Pons (tissue), 1 donor: ENCODE data around the gene NNAT.
"Not testable (repeated sequence)": the region's sequence is repeated elsewhere in the genome, so short reads cannot be mapped to it uniquely, and the experiment has no call there.

Experiments
- DNase-seq: peaks from one replicate; pipeline ENCODE4 v3.0.0-alpha.2; 2016; ENCODE audit warnings: low spot score

The NNAT gene

GRCh38 chr20:37524859-37525708 is 4.0 kb downstream of the NNAT start:
- no peak for DNase-seq

- DNase-seq, result no peak
Observed at GRCh38 chr20:37525810-37526209, 4.8 kb downstream of the NNAT start.

- no peak for DNase-seq
Observed at GRCh38 chr20:37526238-37526838, 5.3 kb downstream of the NNAT start.

- no peak for DNase-seq
Observed at GRCh38 chr20:37526839-37527637, 6.0 kb downstream of the NNAT start.

- DNase-seq, result peak; percentile 78
Observed at GRCh38 chr20:37527638-37528445, 6.8 kb downstream of the NNAT start, which contains the start of gene BLCAP. TSS of gene BLCAP (minus strand) at chr20:37527876. CDS start at chr20:37519174, 8,702 bp downstream.

- no peak for DNase-seq
Observed at GRCh38 chr20:37528446-37529213, 7.6 kb downstream of the NNAT start.

- no peak for DNase-seq
Observed at GRCh38 chr20:37529214-37529967, 8.3 kb downstream of the NNAT start.

- no peak for DNase-seq
Observed at GRCh38 chr20:37529968-37530600, 9.0 kb downstream of the NNAT start.

- no peak for DNase-seq
Observed at GRCh38 chr20:37530696-37531095, 9.6 kb downstream of the NNAT start.

- DNase-seq, result no peak
Observed at GRCh38 chr20:37531856-37532255, 10.8 kb downstream of the NNAT start.

GRCh38 chr20:37533154-37533715 is 12.2 kb downstream of the NNAT start:
- no peak for DNase-seq

GRCh38 chr20:37534401-37535157 is 13.5 kb downstream of the NNAT start:
- DNase-seq, result peak; percentile 91

GRCh38 chr20:37535443-37536132 is 14.5 kb downstream of the NNAT start:
- DNase-seq, result no peak

- no peak for DNase-seq
Observed at GRCh38 chr20:37537505-37537904, 16.5 kb downstream of the NNAT start.

- DNase-seq, result no peak
Observed at GRCh38 chr20:37538003-37538402, 17.0 kb downstream of the NNAT start.

GRCh38 chr20:37539424-37539823 is 18.4 kb downstream of the NNAT start:
- no peak for DNase-seq

- DNase-seq, result no peak
Observed at GRCh38 chr20:37540001-37540400, 19.0 kb downstream of the NNAT start.

- DNase-seq, result not testable (repeated sequence)
Observed at GRCh38 chr20:37540838-37541237, 19.8 kb downstream of the NNAT start.
